ENCODE data around the gene ERC2.

- no peak for TF ChIP-seq CTCF (IDR thresholded peaks at IDR 0.05)
- no peak for TF ChIP-seq POLR2AphosphoS5 (IDR thresholded peaks at IDR 0.05)
- TF ChIP-seq POLR2A (IDR thresholded peaks at IDR 0.05): no peak
These were observed 902.7 kb downstream of the ERC2 start for GRCh38 chr3:55565521-55565920.

All from breast epithelium (tissue), 3 donors.